Left ventricle myocardium inferior (tissue), 1 donor: Measurements from ENCODE around the gene AMTN. TPM values are rescaled to one million over a fixed set of nuclear protein-coding genes. Genes with fewer than 3 reads are reported as not detected.
"Not testable (repeated sequence)": the region's sequence is repeated elsewhere in the genome, so short reads cannot be mapped to it uniquely, and the experiment has no call there.

ENCODE experiments used
- DNase-seq: peaks from one replicate; pipeline ENCODE4 v3.0.0-alpha.2; 2020
- H3K27ac ChIP-seq: fragments of 200-600 bp; replicated peaks from 2 replicates; pipeline ENCODE4 v1.8.0; 2021
- H3K27me3 ChIP-seq: fragments of 200-600 bp; 2 replicates; pipeline ENCODE4 v1.8.0; 2021; ENCODE audit warnings: low read depth
- H3K36me3 ChIP-seq: fragments of 200-600 bp; 2 replicates; pipeline ENCODE4 v1.8.0; 2021
- H3K4me1 ChIP-seq: fragments of 200-600 bp; 2 replicates; pipeline ENCODE4 v1.8.0; 2021
- H3K4me3 ChIP-seq: fragments of 200-600 bp; 2 replicates; pipeline ENCODE4 v1.8.0; 2021; ENCODE audit warnings: mild to moderate bottlenecking, moderate library complexity
- H3K9me3 ChIP-seq: fragments of 200-600 bp; replicated peaks from 2 replicates; pipeline ENCODE4 v1.8.0; 2021
- intact Hi-C: fragments of 100-400 bp; cut with micrococcal nuclease; formaldehyde crosslinking; loops from one replicate; pipeline ENCODE4 v1.11.0; 2022
- total RNA-seq: library from RNA; stranded (reverse); fragmentation: NEBNext Ultra II Directional; extraction: Animal tissue kit (Norgen Biotek cat#: 25700); gene quantifications from one replicate; pipeline ENCODE4 v1.2.1, GENCODE V29; 2021
- TF ChIP-seq, protein P1 (sequence below): fragments of 200-600 bp; IDR thresholded peaks from 2 replicates; pipeline ENCODE4 v1.8.0; 2021; ENCODE audit warnings: antibody characterized with exemption, mild to moderate bottlenecking, borderline replicate concordance
- donor health status: DM: no; HTN: yes; CAD: no; lungs with severe emphysema.

AMTN gene
- total RNA-seq, 1 donor from 2014 or later, result not detected

- H3K4me1 ChIP-seq, result no peaks in the 10 kb centered on the region
- intact Hi-C loops, result no loop called here
- TF ChIP-seq, protein P1, sequence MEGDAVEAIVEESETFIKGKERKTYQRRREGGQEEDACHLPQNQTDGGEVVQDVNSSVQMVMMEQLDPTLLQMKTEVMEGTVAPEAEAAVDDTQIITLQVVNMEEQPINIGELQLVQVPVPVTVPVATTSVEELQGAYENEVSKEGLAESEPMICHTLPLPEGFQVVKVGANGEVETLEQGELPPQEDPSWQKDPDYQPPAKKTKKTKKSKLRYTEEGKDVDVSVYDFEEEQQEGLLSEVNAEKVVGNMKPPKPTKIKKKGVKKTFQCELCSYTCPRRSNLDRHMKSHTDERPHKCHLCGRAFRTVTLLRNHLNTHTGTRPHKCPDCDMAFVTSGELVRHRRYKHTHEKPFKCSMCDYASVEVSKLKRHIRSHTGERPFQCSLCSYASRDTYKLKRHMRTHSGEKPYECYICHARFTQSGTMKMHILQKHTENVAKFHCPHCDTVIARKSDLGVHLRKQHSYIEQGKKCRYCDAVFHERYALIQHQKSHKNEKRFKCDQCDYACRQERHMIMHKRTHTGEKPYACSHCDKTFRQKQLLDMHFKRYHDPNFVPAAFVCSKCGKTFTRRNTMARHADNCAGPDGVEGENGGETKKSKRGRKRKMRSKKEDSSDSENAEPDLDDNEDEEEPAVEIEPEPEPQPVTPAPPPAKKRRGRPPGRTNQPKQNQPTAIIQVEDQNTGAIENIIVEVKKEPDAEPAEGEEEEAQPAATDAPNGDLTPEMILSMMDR, result no peak
- peaks cover 3% of the 10 kb centered on the region for H3K27me3 ChIP-seq
- H3K36me3 ChIP-seq, result no peaks in the 10 kb centered on the region
- no peak for DNase-seq
- H3K4me3 ChIP-seq, result no peak overlapping the region
- no peak overlapping the region for H3K27ac ChIP-seq
- H3K9me3 ChIP-seq, result no peaks in the 10 kb centered on the region
These were observed 347 bp downstream of the AMTN start for GRCh38 chr4:70518716-70519115.

DNA sequence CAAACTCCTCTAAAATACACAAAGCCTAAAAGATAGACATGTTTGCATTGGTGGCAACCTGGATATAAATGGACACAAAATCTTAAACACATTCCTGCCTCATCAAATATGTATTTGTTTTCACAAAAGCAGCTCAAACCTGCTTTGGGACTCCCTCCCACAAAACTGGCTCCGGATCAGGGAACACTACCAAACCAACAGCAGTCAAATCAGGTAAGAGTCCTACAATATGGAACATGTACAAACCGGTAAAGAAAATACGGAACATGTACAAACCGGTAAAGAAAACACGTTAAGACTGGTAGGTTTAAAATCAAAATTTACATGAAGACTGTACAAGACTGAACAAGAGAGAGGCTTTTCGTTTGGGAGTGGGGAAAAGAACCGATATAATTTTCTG, 4.3 kb downstream of the AMTN start:
- intact Hi-C loops, result no loop called here

DNA sequence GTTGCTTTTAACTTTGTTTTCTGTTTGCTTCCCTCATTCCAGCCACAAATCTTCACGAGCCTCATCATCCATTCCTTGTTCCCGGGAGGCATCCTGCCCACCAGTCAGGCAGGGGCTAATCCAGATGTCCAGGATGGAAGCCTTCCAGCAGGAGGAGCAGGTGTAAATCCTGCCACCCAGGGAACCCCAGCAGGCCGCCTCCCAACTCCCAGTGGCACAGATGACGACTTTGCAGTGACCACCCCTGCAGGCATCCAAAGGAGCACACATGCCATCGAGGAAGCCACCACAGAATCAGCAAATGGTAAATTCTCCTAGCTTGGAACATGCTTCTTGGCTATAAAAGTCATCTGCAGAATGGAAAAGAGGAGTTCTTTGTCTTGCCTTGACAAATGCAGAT, 12.6 kb downstream of the AMTN start:
- Histone ChIP-seq H3K4me3 (no peak overlapping the region), H3K9me3 (no peaks in the 10 kb centered on the region), H3K4me1 (no peaks in the 10 kb centered on the region), H3K36me3 (no peaks in the 10 kb centered on the region), H3K27me3 (peaks cover 9% of the 10 kb centered on the region), H3K27ac (no peak overlapping the region)
- TF ChIP-seq, protein P1, result no peak
- intact Hi-C loops, result no loop called here
- no peak for DNase-seq

More for the DNA sequence above, 4.3 kb downstream of the AMTN start:
- Histone ChIP-seq H3K4me1 (no peaks in the 10 kb centered on the region), H3K27ac (no peak overlapping the region), H3K27me3 (no peaks in the 10 kb centered on the region), H3K4me3 (no peak overlapping the region), H3K36me3 (no peaks in the 10 kb centered on the region), H3K9me3 (no peaks in the 10 kb centered on the region)
- no peak for DNase-seq
- TF ChIP-seq, protein P1, result no peak

GRCh38 chr4:70531981-70532380, 13.6 kb downstream of the AMTN start:
- TF ChIP-seq, protein P1, result no peak
- Histone ChIP-seq H3K36me3 (no peaks in the 10 kb centered on the region), H3K4me3 (no peak overlapping the region), H3K27ac (no peak overlapping the region), H3K9me3 (no peaks in the 10 kb centered on the region), H3K4me1 (no peaks in the 10 kb centered on the region), H3K27me3 (peaks cover 9% of the 10 kb centered on the region)
- no peak for DNase-seq
- intact Hi-C loops, result no loop called here

- no peak for DNase-seq
- Histone ChIP-seq H3K36me3 (no peaks in the 10 kb centered on the region), H3K27me3 (peaks cover 9% of the 10 kb centered on the region), H3K4me3 (no peak overlapping the region), H3K4me1 (no peaks in the 10 kb centered on the region), H3K9me3 (no peaks in the 10 kb centered on the region), H3K27ac (no peak overlapping the region)
- TF ChIP-seq, protein P1, result no peak
- intact Hi-C loops, result no loop called here
These were observed 14.8 kb downstream of the AMTN start for GRCh38 chr4:70533211-70533610.

DNA sequence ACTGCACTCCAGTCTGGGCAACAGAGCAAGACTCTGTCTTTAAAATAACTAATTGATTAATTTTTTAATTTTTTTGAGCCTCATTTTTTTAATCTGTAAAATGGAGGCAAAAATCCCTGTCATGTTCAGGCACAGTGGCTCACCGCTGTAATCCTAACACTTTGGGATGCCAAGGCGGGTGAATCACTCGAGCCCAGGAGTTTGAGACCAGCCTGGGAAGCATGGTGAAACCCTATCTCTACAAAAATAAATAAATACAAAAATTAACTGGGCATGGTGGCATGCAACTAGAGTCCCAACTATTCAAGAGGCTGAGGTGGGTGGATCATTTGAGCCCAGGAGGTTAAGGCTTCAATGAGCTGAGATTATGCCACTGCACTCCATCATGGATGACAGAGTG, 15.4 kb downstream of the AMTN start:
- Histone ChIP-seq H3K9me3 (no peaks in the 10 kb centered on the region), H3K4me1 (no peaks in the 10 kb centered on the region), H3K27me3 (peaks cover 9% of the 10 kb centered on the region), H3K36me3 (no peaks in the 10 kb centered on the region), H3K4me3 (no peak overlapping the region), H3K27ac (no peak overlapping the region)
- TF ChIP-seq, protein P1, result no peak
- intact Hi-C loops, result no loop called here
- DNase-seq, result no peak

DNA sequence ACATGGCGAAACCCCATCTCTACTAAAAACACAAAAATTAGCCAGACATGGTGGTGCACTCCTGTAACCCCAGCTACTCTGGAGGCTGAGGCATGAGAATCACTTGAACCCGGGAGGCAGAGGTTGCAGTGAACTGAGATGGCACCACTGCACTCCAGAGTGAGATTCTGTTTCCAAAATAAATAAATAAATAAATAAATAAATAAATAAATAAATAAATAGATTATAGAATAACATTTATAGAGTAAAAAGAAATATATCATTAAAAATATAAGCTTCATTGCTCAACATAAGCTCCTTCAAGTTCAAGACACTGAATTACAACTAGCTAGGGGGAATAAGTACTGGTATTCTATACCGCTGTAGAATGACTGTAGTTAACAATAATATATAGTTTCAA, 16.5 kb downstream of the AMTN start:
- H3K36me3 ChIP-seq, intact Hi-C loops, H3K4me3 ChIP-seq, H3K27ac ChIP-seq, H3K9me3 ChIP-seq, H3K4me1 ChIP-seq, H3K27me3 ChIP-seq, DNase-seq: not testable (repeated sequence)
